KMS-11 (cell line): Measurements from ENCODE around the gene FRMD4A.

Source experiments
- H2AFZ ChIP-seq: fragments of 200-600 bp; sonication (generic); 2 replicates; pipeline ENCODE4 v1.6.1; 2016; ENCODE audit warnings: antibody characterized with exemption, mixed run types, low read depth
- H3K27ac ChIP-seq: fragments of 200-600 bp; sonication (generic); 2 replicates; pipeline ENCODE4 v1.6.1; 2016; ENCODE audit warnings: mild to moderate bottlenecking, mixed run types
- H3K27me3 ChIP-seq: fragments of 200-600 bp; sonication (generic); 2 replicates; pipeline ENCODE4 v1.6.1; 2017; ENCODE audit warnings: mild to moderate bottlenecking, low read depth, mixed run types, moderate library complexity; ENCODE audit not compliant: insufficient read depth
- H3K36me3 ChIP-seq: fragments of 200-600 bp; sonication (generic); 2 replicates; pipeline ENCODE4 v1.6.1; 2017; ENCODE audit warnings: mild to moderate bottlenecking, mixed run types; ENCODE audit not compliant: insufficient read depth
- H3K4me1 ChIP-seq: fragments of 200-600 bp; sonication (generic); 2 replicates; pipeline ENCODE4 v1.6.1; 2016; ENCODE audit warnings: mild to moderate bottlenecking, low read depth, mixed run types; ENCODE audit not compliant: poor library complexity, severe bottlenecking
- H3K4me2 ChIP-seq: fragments of 200-600 bp; sonication (generic); 2 replicates; pipeline ENCODE4 v1.7.0; 2016; ENCODE audit warnings: mild to moderate bottlenecking, mixed run types
- H3K4me3 ChIP-seq: fragments of 200-600 bp; sonication (generic); IDR thresholded peaks from 2 replicates; pipeline ENCODE4 v1.6.1; 2017; ENCODE audit warnings: low read depth, low read length, mixed read lengths; ENCODE audit not compliant: insufficient read depth
- H3K79me2 ChIP-seq: fragments of 200-600 bp; sonication (generic); 2 replicates; pipeline ENCODE4 v1.6.1; 2016; ENCODE audit warnings: low read depth, mixed run types; ENCODE audit not compliant: insufficient read depth
- H3K9ac ChIP-seq: fragments of 200-600 bp; sonication (generic); 2 replicates; pipeline ENCODE4 v1.6.1; 2016; ENCODE audit warnings: mild to moderate bottlenecking, mixed run types
- H4K20me1 ChIP-seq: fragments of 200-600 bp; sonication (generic); 2 replicates; pipeline ENCODE4 v1.6.1; 2016; ENCODE audit warnings: mild to moderate bottlenecking, mixed run types; ENCODE audit not compliant: insufficient read depth
- CTCF ChIP-seq: fragments of 200-600 bp; sonication (generic); conservative IDR thresholded peaks from 2 replicates; pipeline ENCODE4 v1.6.1; 2017; ENCODE audit warnings: low read depth, mild to moderate bottlenecking, antibody characterized with exemption, low read length, moderate library complexity, mixed read lengths

The FRMD4A gene

DNA sequence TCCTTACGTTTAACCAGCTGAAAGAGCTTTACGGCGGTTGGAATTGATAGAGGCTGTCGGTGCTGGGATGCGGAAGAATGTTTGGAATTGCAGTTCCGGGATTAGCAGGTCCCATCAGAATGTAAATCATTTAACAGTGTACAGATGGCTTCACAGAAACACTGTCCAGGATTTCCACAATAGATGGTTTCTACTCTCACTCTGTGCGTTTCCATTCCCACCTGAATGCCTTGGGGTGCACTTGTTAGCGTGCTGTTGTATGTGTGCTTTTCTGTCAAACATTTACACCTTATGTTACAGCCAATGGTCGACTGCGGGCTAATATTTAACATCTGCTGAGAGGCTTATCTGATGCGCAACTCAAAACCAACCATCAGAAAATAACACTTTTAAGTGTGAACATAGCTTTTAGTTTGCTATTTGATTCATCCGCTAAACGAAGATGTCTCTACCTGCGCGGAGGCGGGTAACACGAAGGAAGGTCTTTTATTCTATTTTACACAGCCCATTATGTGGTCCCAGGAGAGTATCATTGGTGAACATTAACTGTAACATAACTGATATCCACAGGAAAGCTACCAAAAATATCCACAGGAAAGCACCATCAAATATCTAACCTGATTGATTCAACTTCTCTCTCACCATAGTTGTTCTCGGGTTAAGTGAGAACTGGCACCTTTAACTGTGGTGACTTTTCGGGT lies 564.9 kb downstream of the FRMD4A start:
- Histone ChIP-seq H3K27ac (no peak overlapping the region), H3K4me2 (no peak overlapping the region), H2AFZ (no peak overlapping the region), H3K4me3 (no peak overlapping the region), H3K79me2 (no peaks in the 10 kb centered on the region), H3K27me3 (no peaks in the 10 kb centered on the region), H3K4me1 (no peaks in the 10 kb centered on the region), H3K36me3 (no peaks in the 10 kb centered on the region), H4K20me1 (no peaks in the 10 kb centered on the region), H3K9ac (no peak overlapping the region)
- TF ChIP-seq CTCF: no peak

GRCh38 chr10:13761490-13762091 lies 569.1 kb downstream of the FRMD4A start:
- Histone ChIP-seq H2AFZ (no peak overlapping the region), H3K27ac (no peak overlapping the region), H3K79me2 (no peaks in the 10 kb centered on the region), H3K9ac (no peak overlapping the region), H3K4me1 (no peaks in the 10 kb centered on the region), H3K27me3 (no peaks in the 10 kb centered on the region), H4K20me1 (no peaks in the 10 kb centered on the region), H3K4me2 (no peak overlapping the region), H3K36me3 (no peaks in the 10 kb centered on the region), H3K4me3 (no peak overlapping the region)
- TF ChIP-seq CTCF: no peak

DNA sequence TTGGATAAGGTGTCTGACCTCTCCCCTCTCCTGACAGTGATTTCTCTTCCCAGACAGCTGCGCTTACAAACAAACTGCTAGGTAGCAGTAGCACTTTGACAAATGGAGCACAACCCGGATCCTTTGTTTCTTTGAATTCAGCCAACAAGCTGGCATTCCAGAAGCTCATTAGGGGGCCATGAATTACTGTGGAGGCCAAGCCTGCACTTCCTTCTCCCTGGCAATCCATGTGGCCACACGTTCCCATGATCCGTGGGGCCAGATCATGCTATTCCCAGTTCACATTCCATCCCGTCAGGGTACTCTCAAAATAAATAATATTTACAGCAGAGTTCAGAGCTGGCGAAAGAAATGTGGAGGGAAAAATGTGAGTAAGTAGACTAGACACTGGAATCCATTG lies 571.6 kb downstream of the FRMD4A start:
- H3K27ac ChIP-seq: no peak overlapping the region
- no peaks in the 10 kb centered on the region for H3K27me3 ChIP-seq
- H3K9ac ChIP-seq: no peak overlapping the region
- no peaks in the 10 kb centered on the region for H4K20me1 ChIP-seq
- no peaks in the 10 kb centered on the region for H3K36me3 ChIP-seq
- TF ChIP-seq CTCF: no peak
- H3K4me1 ChIP-seq: no peaks in the 10 kb centered on the region
- no peaks in the 10 kb centered on the region for H3K79me2 ChIP-seq
- H3K4me3 ChIP-seq: no peak overlapping the region
- H2AFZ ChIP-seq: no peak overlapping the region
- H3K4me2 ChIP-seq: no peak overlapping the region

GRCh38 chr10:13758756-13759155 lies 572.0 kb downstream of the FRMD4A start:
- Histone ChIP-seq H3K27me3 (no peaks in the 10 kb centered on the region), H3K27ac (no peak overlapping the region), H3K36me3 (no peaks in the 10 kb centered on the region), H3K9ac (no peak overlapping the region), H3K79me2 (no peaks in the 10 kb centered on the region), H3K4me1 (no peaks in the 10 kb centered on the region), H3K4me3 (no peak overlapping the region), H2AFZ (no peak overlapping the region), H3K4me2 (no peak overlapping the region), H4K20me1 (no peaks in the 10 kb centered on the region)
- no peak for TF ChIP-seq CTCF
